BJ (cell line): ENCODE data around the gene CDON. TPM values are rescaled to one million over a fixed set of nuclear protein-coding genes. Genes with fewer than 3 reads are reported as not detected.
"Not testable (repeated sequence)": the region's sequence is repeated elsewhere in the genome, so short reads cannot be mapped to it uniquely, and the experiment has no call there.

Experiments
- CTCF ChIA-PET: fragments of 350-600 bp; formaldehyde crosslinking; extraction: SDS; loops from one replicate; lab custom pipeline; 2021; ENCODE audit warnings: antibody characterized with exemption, inconsistent platforms; lab: Yijun Ruan, JAX
- POLR2A ChIA-PET: fragments of 300-600 bp; sonication (Branson Sonifier 250); formaldehyde crosslinking; extraction: SDS; loops from one replicate; lab custom pipeline; 2021; ENCODE audit warnings: antibody characterized with exemption; lab: Charles Lee
- DNase-seq: peaks from one replicate; pipeline ENCODE4 v3.0.0-alpha.2; 2011; ENCODE audit warnings: low read depth
- H3K27me3 ChIP-seq: 2 replicates; pipeline ENCODE4 v1.6.0; 2011; ENCODE audit warnings: low read length; ENCODE audit not compliant: control insufficient read depth, insufficient read depth
- H3K36me3 ChIP-seq: 2 replicates; pipeline ENCODE4 v1.5.1; 2011; ENCODE audit warnings: low read length; ENCODE audit not compliant: control insufficient read depth, insufficient read depth
- H3K4me3 ChIP-seq: 2 replicates; pipeline ENCODE4 v1.5.1; 2011; ENCODE audit warnings: low read depth, mild to moderate bottlenecking, control low read depth, low read length
- polyA plus RNA-seq: library from polyadenylated mRNA; depleted of rRNA; stranded (reverse); fragments of >200 nt; gene quantifications from 2 replicates; pipeline ENCODE4 v1.2.3, GENCODE V29; 2011
- TF ChIP-seq, protein P1 (sequence below): IDR thresholded peaks from 2 replicates; pipeline ENCODE4 v1.5.1; 2011; ENCODE audit warnings: low read depth, mild to moderate bottlenecking, control low read depth, inconsistent platforms, low read length, moderate library complexity; ENCODE audit not compliant: insufficient read depth

Gene CDON
- polyA plus RNA-seq, 1 experiment = 1.5 TPM

GRCh38 chr11:125995313-125995712, 67.4 kb downstream of the CDON start:
- ChIA-PET CTCF (interaction anchor here (0.6 to 2.1 kb wide), 2 partner anchors 11 to 262 kb away, joined by 3 to 5 read pairs; no protein-coding TSS in a partner anchor), POLR2A (no interaction called here)
- TF ChIP-seq, protein P1, sequence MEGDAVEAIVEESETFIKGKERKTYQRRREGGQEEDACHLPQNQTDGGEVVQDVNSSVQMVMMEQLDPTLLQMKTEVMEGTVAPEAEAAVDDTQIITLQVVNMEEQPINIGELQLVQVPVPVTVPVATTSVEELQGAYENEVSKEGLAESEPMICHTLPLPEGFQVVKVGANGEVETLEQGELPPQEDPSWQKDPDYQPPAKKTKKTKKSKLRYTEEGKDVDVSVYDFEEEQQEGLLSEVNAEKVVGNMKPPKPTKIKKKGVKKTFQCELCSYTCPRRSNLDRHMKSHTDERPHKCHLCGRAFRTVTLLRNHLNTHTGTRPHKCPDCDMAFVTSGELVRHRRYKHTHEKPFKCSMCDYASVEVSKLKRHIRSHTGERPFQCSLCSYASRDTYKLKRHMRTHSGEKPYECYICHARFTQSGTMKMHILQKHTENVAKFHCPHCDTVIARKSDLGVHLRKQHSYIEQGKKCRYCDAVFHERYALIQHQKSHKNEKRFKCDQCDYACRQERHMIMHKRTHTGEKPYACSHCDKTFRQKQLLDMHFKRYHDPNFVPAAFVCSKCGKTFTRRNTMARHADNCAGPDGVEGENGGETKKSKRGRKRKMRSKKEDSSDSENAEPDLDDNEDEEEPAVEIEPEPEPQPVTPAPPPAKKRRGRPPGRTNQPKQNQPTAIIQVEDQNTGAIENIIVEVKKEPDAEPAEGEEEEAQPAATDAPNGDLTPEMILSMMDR = no peak
- Histone ChIP-seq H3K4me3 (no peak overlapping the region), H3K36me3 (no peaks in the 10 kb centered on the region), H3K27me3 (no peaks in the 10 kb centered on the region)
- no peak for DNase-seq

DNA sequence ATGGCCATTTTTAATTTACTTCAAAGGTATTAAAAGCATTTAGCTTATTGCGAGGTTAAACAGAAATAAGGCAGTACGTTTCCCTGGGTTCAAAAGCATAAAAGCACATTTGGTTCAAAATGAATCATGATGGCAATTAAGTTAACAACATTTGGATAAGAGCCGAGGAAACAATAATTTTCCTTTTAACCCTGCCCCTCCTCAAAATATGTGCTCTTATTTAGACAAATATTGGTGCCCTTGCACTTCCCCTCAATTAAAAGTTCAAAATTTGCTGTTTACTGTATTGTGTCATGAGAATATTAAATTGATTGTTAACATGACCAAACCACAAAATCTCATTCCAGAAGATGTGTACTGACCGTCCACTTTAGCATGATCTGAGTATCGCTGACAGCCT, 68.2 kb downstream of the CDON start:
- TF ChIP-seq, protein P1 = no peak
- Histone ChIP-seq H3K4me3 (no peak overlapping the region), H3K36me3 (no peaks in the 10 kb centered on the region), H3K27me3 (no peaks in the 10 kb centered on the region)
- no peak for DNase-seq
- POLR2A ChIA-PET = no interaction called here
- CTCF ChIA-PET = interaction anchor here (2.1 kb wide), 1 partner anchor 11 kb away, joined by 5 read pairs; no protein-coding TSS in a partner anchor

DNA sequence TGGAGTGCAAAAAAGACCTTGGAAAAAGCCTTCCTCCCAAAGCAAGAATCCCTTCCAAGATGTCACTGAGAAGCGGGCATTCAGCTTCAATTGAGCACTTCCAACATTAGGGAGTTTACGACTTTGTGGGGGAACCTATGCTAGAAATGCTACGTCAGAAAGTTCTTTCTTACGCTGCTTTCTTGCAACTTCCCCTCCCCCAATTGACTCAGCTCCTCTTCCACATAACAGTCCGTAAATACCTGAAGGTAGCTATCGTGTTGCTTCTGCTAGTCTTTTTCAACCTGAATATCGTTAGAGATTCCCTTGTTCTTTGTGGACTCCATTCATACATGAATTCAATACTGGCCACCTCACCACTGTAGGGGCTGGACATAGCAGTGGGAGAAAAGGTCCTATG, 69.8 kb downstream of the CDON start:
- Histone ChIP-seq H3K27me3 (no peaks in the 10 kb centered on the region), H3K4me3 (no peak overlapping the region), H3K36me3 (no peaks in the 10 kb centered on the region)
- TF ChIP-seq, protein P1 = no peak
- ChIA-PET CTCF (interaction anchor here (0.6 kb wide), 1 partner anchor 9 kb away, joined by 3 read pairs; no protein-coding TSS in a partner anchor), POLR2A (no interaction called here)
- no peak for DNase-seq

DNA sequence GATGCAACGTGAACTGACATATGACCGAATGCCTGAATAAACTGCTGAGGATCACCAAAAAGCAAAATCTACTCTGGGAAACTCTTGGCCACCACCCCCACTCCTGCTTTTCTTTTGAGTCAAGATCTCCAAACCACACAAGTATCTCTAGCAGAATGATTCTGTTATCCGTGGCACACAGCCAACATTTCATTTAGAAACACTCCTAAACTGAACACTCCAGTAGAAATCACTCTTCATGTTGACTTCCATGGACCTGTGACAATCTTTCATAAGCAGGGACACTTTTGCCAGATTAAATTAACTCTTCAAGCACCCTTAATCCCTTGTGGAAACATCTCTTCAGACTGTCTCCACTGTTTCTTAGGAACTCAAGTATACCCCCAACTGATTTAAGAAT, 72.4 kb downstream of the CDON start:
- TF ChIP-seq, protein P1 = no peak
- ChIA-PET CTCF (interaction anchor here (0.6 kb wide), 1 partner anchor 1279 kb away, joined by 8 read pairs; no protein-coding TSS in a partner anchor), POLR2A (no interaction called here)
- no peak for DNase-seq
- no peaks in the 10 kb centered on the region for H3K36me3 ChIP-seq
- H3K27me3 ChIP-seq = no peaks in the 10 kb centered on the region
- no peak overlapping the region for H3K4me3 ChIP-seq

DNA sequence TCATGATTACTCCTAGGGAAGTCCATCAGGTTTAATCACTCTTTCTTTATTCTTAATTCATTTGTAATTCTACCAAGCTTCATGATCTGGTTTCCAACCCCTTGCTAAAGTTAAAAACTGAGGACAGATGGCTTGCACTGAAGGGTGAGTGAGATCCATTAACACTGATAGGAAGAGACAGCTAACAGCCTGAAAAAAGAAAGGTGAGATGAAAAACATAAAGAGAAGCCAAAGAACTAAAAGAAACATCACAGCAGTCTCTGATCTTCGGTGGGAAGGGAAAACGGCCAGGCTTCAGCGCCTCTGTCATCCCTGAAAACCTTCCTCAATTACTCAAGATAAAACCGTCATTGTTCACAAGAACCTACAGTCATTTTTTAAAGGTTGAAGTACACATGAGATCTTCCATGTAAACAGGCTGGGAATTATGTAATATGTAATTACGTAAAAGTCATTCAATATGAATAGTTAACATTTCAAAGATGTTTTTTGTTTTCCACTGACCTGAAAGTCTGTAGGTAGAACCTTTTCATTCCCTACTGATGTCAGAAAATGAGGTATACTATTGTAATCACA, 75.5 kb downstream of the CDON start:
- ChIA-PET CTCF (no interaction called here), POLR2A (no interaction called here)
- Histone ChIP-seq H3K4me3 (no peak overlapping the region), H3K27me3 (no peaks in the 10 kb centered on the region), H3K36me3 (no peaks in the 10 kb centered on the region)
- DNase-seq = no peak
- TF ChIP-seq, protein P1 = no peak

DNA sequence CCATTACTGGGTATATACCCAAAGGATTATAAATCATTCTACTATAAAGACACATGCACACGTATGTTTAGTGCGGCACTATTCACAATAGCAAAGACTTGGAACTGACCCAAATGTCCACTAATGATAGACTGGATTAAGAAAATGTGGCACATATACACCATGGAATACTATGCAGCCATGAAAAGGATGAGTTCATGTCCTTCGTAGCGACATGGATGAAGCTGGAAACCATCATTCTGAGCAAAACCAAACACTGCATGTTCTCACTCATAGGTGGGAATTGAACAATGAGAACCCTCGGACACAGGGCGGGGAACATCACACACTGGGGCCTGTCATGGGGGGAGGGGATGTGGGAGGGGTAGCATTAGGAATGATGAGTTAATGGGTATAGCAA, 76.7 kb downstream of the CDON start:
- H3K27me3 ChIP-seq, H3K36me3 ChIP-seq, POLR2A ChIA-PET, H3K4me3 ChIP-seq, DNase-seq: not testable (repeated sequence)
- CTCF ChIA-PET = interaction anchor here (0.8 kb wide), 1 partner anchor 53 kb away, joined by 3 read pairs; no protein-coding TSS in a partner anchor
